Duodenal mucosa (tissue), 2 donors: Measurements from ENCODE around the gene ZBTB16.

Source experiments
- H3K27ac ChIP-seq: one replicate; pipeline ENCODE4 v1.7.0; 2013; ENCODE audit warnings: low read depth, low read length
- H3K27me3 ChIP-seq, 2 donors: one replicate each; pipeline ENCODE4 v1.7.0; 2013; ENCODE audit warnings: low read length in 2 of 2, control low read depth in 1 of 2; ENCODE audit not compliant: insufficient read depth in 2 of 2, control insufficient read depth in 1 of 2
- H3K36me3 ChIP-seq, 2 donors: one replicate each; pipeline ENCODE4 v1.7.0; 2013; ENCODE audit warnings: low read length in 2 of 2, control low read depth in 1 of 2; ENCODE audit not compliant: insufficient read depth in 2 of 2, control insufficient read depth in 1 of 2
- H3K4me1 ChIP-seq, 2 donors: one replicate each; pipeline ENCODE4 v1.7.0; 2013; ENCODE audit warnings: low read length in 2 of 2, control low read depth in 1 of 2; ENCODE audit not compliant: insufficient read depth in 2 of 2, control insufficient read depth in 1 of 2
- H3K4me3 ChIP-seq, 2 donors: one replicate each; pipeline ENCODE4 v1.7.0; 2013; ENCODE audit warnings: low read length in 2 of 2, low read depth in 1 of 2
- H3K9ac ChIP-seq, 2 donors: one replicate each; pipeline ENCODE4 v1.7.0; 2013; ENCODE audit warnings: low read length in 2 of 2, low read depth in 1 of 2
- H3K9me3 ChIP-seq, 2 donors: one replicate each; pipeline ENCODE4 v1.7.0; 2013; ENCODE audit warnings: low read length in 2 of 2, control low read depth in 1 of 2; ENCODE audit not compliant: control insufficient read depth in 1 of 2

The ZBTB16 gene

GRCh38 chr11:114297806-114298709, 238.5 kb downstream of the ZBTB16 start:
- Histone ChIP-seq H3K4me3 (peak overlapping the region; percentile 10 to 32), H3K4me1 (peaks cover 0 to 5% of the 10 kb centered on the region in 2 donors), H3K9me3 (peaks cover 0 to 8% of the 10 kb centered on the region in 2 donors), H3K9ac (no peak overlapping the region), H3K36me3 (no peaks in the 10 kb centered on the region), H3K27ac (peak overlapping the region; percentile 26), H3K27me3 (no peaks in the 10 kb centered on the region)

GRCh38 chr11:114298710-114299109, 239.2 kb downstream of the ZBTB16 start:
- Histone ChIP-seq H3K9ac (no peak overlapping the region), H3K4me3 (no peak overlapping the region)

More at GRCh38 chr11:114298710-114299109, 239.2 kb downstream of the ZBTB16 start:
- Histone ChIP-seq H3K27me3 (no peaks in the 10 kb centered on the region), H3K4me1 (peaks cover 0 to 5% of the 10 kb centered on the region in 2 donors), H3K27ac (no peak overlapping the region), H3K9me3 (peaks cover 0 to 8% of the 10 kb centered on the region in 2 donors), H3K36me3 (no peaks in the 10 kb centered on the region)
